ENCODE data around the gene CAMK2D. TPM values are rescaled to one million over a fixed set of nuclear protein-coding genes. Genes with fewer than 3 reads are reported as not detected.
"Not testable (repeated sequence)": the region's sequence is repeated elsewhere in the genome, so short reads cannot be mapped to it uniquely, and the experiment has no call there.

Gene CAMK2D
- 147 and 158 TPM in 2 replicates for total RNA-seq (2012; rRNA removed)

GRCh38 chr4:113761620-113762185, at the start of gene CAMK2D:
Gene CAMK2D (minus strand): TSS chr4:113761738. CDS start chr4:113761068, 670 bp downstream.
- Histone ChIP-seq H3K9ac (ENCODE audit: low read depth, low read length) (peak within 1 kb of the TSS; percentile 94), H3K36me3 (ENCODE audit: insufficient read depth, low read length) (peaks cover 10% of the 10 kb centered on the region), H3K4me1 (ENCODE audit: control insufficient read depth, insufficient read depth, low read length) (peaks cover 21% of the 10 kb centered on the region), H3K4me2 (ENCODE audit: low read length) (peak within 1 kb of the TSS; percentile 90), H3K27me3 (ENCODE audit: control insufficient read depth, insufficient read depth, low read length) (no peaks in the 10 kb centered on the region), H3K9me3 (replicated peaks; ENCODE audit: low read length) (no peaks in the 10 kb centered on the region), H3K4me3 (ENCODE audit: low read length) (peak within 1 kb of the TSS; percentile 77)

- Histone ChIP-seq H3K9ac (ENCODE audit: low read depth, low read length) (no peak overlapping the region), H3K4me2 (ENCODE audit: low read length) (no peak overlapping the region), H3K9me3 (replicated peaks; ENCODE audit: low read length) (no peaks in the 10 kb centered on the region), H3K36me3 (ENCODE audit: insufficient read depth, low read length) (no peaks in the 10 kb centered on the region), H3K4me3 (ENCODE audit: low read length) (no peak overlapping the region), H3K27me3 (ENCODE audit: control insufficient read depth, insufficient read depth, low read length) (no peaks in the 10 kb centered on the region), H3K4me1 (ENCODE audit: control insufficient read depth, insufficient read depth, low read length) (peaks cover 17% of the 10 kb centered on the region)
These were observed 49.4 kb upstream of the CAMK2D start for GRCh38 chr4:113810906-113811305.

GRCh38 chr4:113809311-113809710, 47.8 kb upstream of the CAMK2D start:
- Histone ChIP-seq H3K27me3 (ENCODE audit: control insufficient read depth, insufficient read depth, low read length) (no peaks in the 10 kb centered on the region), H3K9ac (ENCODE audit: low read depth, low read length) (no peak overlapping the region), H3K4me2 (ENCODE audit: low read length) (peak overlapping the region; percentile 1), H3K4me3 (ENCODE audit: low read length) (no peak overlapping the region), H3K9me3 (replicated peaks; ENCODE audit: low read length) (no peaks in the 10 kb centered on the region), H3K4me1 (ENCODE audit: control insufficient read depth, insufficient read depth, low read length) (peaks cover 17% of the 10 kb centered on the region), H3K36me3 (ENCODE audit: insufficient read depth, low read length) (no peaks in the 10 kb centered on the region)

- H3K9ac ChIP-seq (ENCODE audit: low read depth, low read length), result no peak overlapping the region
- no peaks in the 10 kb centered on the region for H3K27me3 ChIP-seq (ENCODE audit: control insufficient read depth, insufficient read depth, low read length)
- no peaks in the 10 kb centered on the region for H3K36me3 ChIP-seq (ENCODE audit: insufficient read depth, low read length)
- H3K4me2 ChIP-seq (ENCODE audit: low read length), result no peak overlapping the region
- no peaks in the 10 kb centered on the region for H3K9me3 ChIP-seq (replicated peaks; ENCODE audit: low read length)
- H3K4me3 ChIP-seq (ENCODE audit: low read length), result no peak overlapping the region
- H3K4me1 ChIP-seq (ENCODE audit: control insufficient read depth, insufficient read depth, low read length), result peaks cover 17% of the 10 kb centered on the region
These were observed 45.3 kb upstream of the CAMK2D start for GRCh38 chr4:113806850-113807249.

GRCh38 chr4:113801882-113802281, 40.3 kb upstream of the CAMK2D start:
- Histone ChIP-seq H3K36me3 (ENCODE audit: insufficient read depth, low read length) (no peaks in the 10 kb centered on the region), H3K4me1 (ENCODE audit: control insufficient read depth, insufficient read depth, low read length) (no peaks in the 10 kb centered on the region), H3K4me2 (ENCODE audit: low read length) (no peak overlapping the region), H3K4me3 (ENCODE audit: low read length) (no peak overlapping the region), H3K9me3 (replicated peaks; ENCODE audit: low read length) (no peaks in the 10 kb centered on the region), H3K9ac (ENCODE audit: low read depth, low read length) (no peak overlapping the region), H3K27me3 (ENCODE audit: control insufficient read depth, insufficient read depth, low read length) (no peaks in the 10 kb centered on the region)

GRCh38 chr4:113796381-113796780, 34.8 kb upstream of the CAMK2D start:
- not testable (repeated sequence) for H3K27me3 ChIP-seq (ENCODE audit: control insufficient read depth, insufficient read depth, low read length)

GRCh38 chr4:113790478-113790877, 28.9 kb upstream of the CAMK2D start:
- Histone ChIP-seq H3K36me3 (ENCODE audit: insufficient read depth, low read length) (no peaks in the 10 kb centered on the region), H3K9ac (ENCODE audit: low read depth, low read length) (no peak overlapping the region), H3K4me3 (ENCODE audit: low read length) (no peak overlapping the region), H3K27me3 (ENCODE audit: control insufficient read depth, insufficient read depth, low read length) (no peaks in the 10 kb centered on the region), H3K4me2 (ENCODE audit: low read length) (no peak overlapping the region), H3K4me1 (ENCODE audit: control insufficient read depth, insufficient read depth, low read length) (peaks cover under 1% of the 10 kb centered on the region), H3K9me3 (replicated peaks; ENCODE audit: low read length) (no peaks in the 10 kb centered on the region)

More at GRCh38 chr4:113796381-113796780, 34.8 kb upstream of the CAMK2D start:
- H3K4me1 ChIP-seq (ENCODE audit: control insufficient read depth, insufficient read depth, low read length); H3K36me3 ChIP-seq (ENCODE audit: insufficient read depth, low read length); H3K4me3 ChIP-seq (ENCODE audit: low read length); H3K9ac ChIP-seq (ENCODE audit: low read depth, low read length); H3K4me2 ChIP-seq (ENCODE audit: low read length); H3K9me3 ChIP-seq (replicated peaks; ENCODE audit: low read length): not testable (repeated sequence)

GRCh38 chr4:113788888-113789287, 27.4 kb upstream of the CAMK2D start:
- H3K9ac ChIP-seq (ENCODE audit: low read depth, low read length), result no peak overlapping the region
- H3K4me3 ChIP-seq (ENCODE audit: low read length), result no peak overlapping the region
- H3K27me3 ChIP-seq (ENCODE audit: control insufficient read depth, insufficient read depth, low read length), result no peaks in the 10 kb centered on the region
- no peaks in the 10 kb centered on the region for H3K9me3 ChIP-seq (replicated peaks; ENCODE audit: low read length)
- H3K4me2 ChIP-seq (ENCODE audit: low read length), result no peak overlapping the region
- H3K4me1 ChIP-seq (ENCODE audit: control insufficient read depth, insufficient read depth, low read length), result peaks cover 12% of the 10 kb centered on the region
- H3K36me3 ChIP-seq (ENCODE audit: insufficient read depth, low read length), result no peaks in the 10 kb centered on the region

GRCh38 chr4:113785781-113786180, 24.2 kb upstream of the CAMK2D start:
- H3K36me3 ChIP-seq (ENCODE audit: insufficient read depth, low read length), result no peaks in the 10 kb centered on the region
- peaks cover 15% of the 10 kb centered on the region for H3K4me1 ChIP-seq (ENCODE audit: control insufficient read depth, insufficient read depth, low read length)
- H3K4me3 ChIP-seq (ENCODE audit: low read length), result no peak overlapping the region
- no peaks in the 10 kb centered on the region for H3K9me3 ChIP-seq (replicated peaks; ENCODE audit: low read length)
- H3K9ac ChIP-seq (ENCODE audit: low read depth, low read length), result no peak overlapping the region
- H3K4me2 ChIP-seq (ENCODE audit: low read length), result no peak overlapping the region
- H3K27me3 ChIP-seq (ENCODE audit: control insufficient read depth, insufficient read depth, low read length), result no peaks in the 10 kb centered on the region

GRCh38 chr4:113784497-113785250, 23.1 kb upstream of the CAMK2D start:
- H3K4me1 ChIP-seq (ENCODE audit: control insufficient read depth, insufficient read depth, low read length), result peaks cover 15% of the 10 kb centered on the region
- peak overlapping the region; percentile 38 for H3K4me3 ChIP-seq (ENCODE audit: low read length)
- no peaks in the 10 kb centered on the region for H3K9me3 ChIP-seq (replicated peaks; ENCODE audit: low read length)
- H3K36me3 ChIP-seq (ENCODE audit: insufficient read depth, low read length), result no peaks in the 10 kb centered on the region
- H3K4me2 ChIP-seq (ENCODE audit: low read length), result peak overlapping the region; percentile 66
- H3K9ac ChIP-seq (ENCODE audit: low read depth, low read length), result peak overlapping the region; percentile 29
- H3K27me3 ChIP-seq (ENCODE audit: control insufficient read depth, insufficient read depth, low read length), result no peaks in the 10 kb centered on the region

- Histone ChIP-seq H3K9ac (ENCODE audit: low read depth, low read length) (no peak overlapping the region), H3K36me3 (ENCODE audit: insufficient read depth, low read length) (no peaks in the 10 kb centered on the region), H3K27me3 (ENCODE audit: control insufficient read depth, insufficient read depth, low read length) (no peaks in the 10 kb centered on the region), H3K4me1 (ENCODE audit: control insufficient read depth, insufficient read depth, low read length) (peaks cover 15% of the 10 kb centered on the region), H3K9me3 (replicated peaks; ENCODE audit: low read length) (no peaks in the 10 kb centered on the region), H3K4me3 (ENCODE audit: low read length) (no peak overlapping the region), H3K4me2 (ENCODE audit: low read length) (no peak overlapping the region)
These were observed 22.2 kb upstream of the CAMK2D start for GRCh38 chr4:113783701-113784100.

- peaks cover 15% of the 10 kb centered on the region for H3K4me1 ChIP-seq (ENCODE audit: control insufficient read depth, insufficient read depth, low read length)
- H3K4me3 ChIP-seq (ENCODE audit: low read length), result no peak overlapping the region
- no peaks in the 10 kb centered on the region for H3K36me3 ChIP-seq (ENCODE audit: insufficient read depth, low read length)
- H3K27me3 ChIP-seq (ENCODE audit: control insufficient read depth, insufficient read depth, low read length), result no peaks in the 10 kb centered on the region
- no peaks in the 10 kb centered on the region for H3K9me3 ChIP-seq (replicated peaks; ENCODE audit: low read length)
- no peak overlapping the region for H3K4me2 ChIP-seq (ENCODE audit: low read length)
- no peak overlapping the region for H3K9ac ChIP-seq (ENCODE audit: low read depth, low read length)
These were observed 21.8 kb upstream of the CAMK2D start for GRCh38 chr4:113783289-113783688.
